GM12878 (cell line): ENCODE data around the gene STAT3.

Experiments used
- ATF2 ChIP-seq: IDR thresholded peaks from 2 replicates; pipeline ENCODE4 v1.6.1; 2012; ENCODE audit warnings: low read length, inconsistent platforms
- ATF3 ChIP-seq: IDR thresholded peaks from 2 replicates; pipeline ENCODE4 v1.6.1; 2011; ENCODE audit warnings: low read depth, mild to moderate bottlenecking, low read length, moderate library complexity, borderline replicate concordance; ENCODE audit errors: extremely low read depth
- BRCA1 ChIP-seq: IDR thresholded peaks from 2 replicates; pipeline ENCODE4 v1.6.1; 2011; ENCODE audit warnings: low read depth, low read length, improper control_type of control experiment
- CEBPB ChIP-seq, 2 experiments: fragments of 150-350 bp in 1 of 2; IDR thresholded peaks; 2 replicates each; pipeline ENCODE4 v1.6.1; 2012 to 2014; ENCODE audit warnings: low read depth in 2 of 2, low read length in 2 of 2, borderline replicate concordance in 1 of 2, inconsistent platforms in 1 of 2
- CTCF ChIP-seq, 3 experiments: IDR thresholded peaks in 2 of 3; conservative IDR thresholded peaks in 1 of 3; 2 replicates each; pipeline ENCODE4 v1.5.1; 2011; ENCODE audit warnings: low read depth in 3 of 3, low read length in 3 of 3, mild to moderate bottlenecking in 3 of 3, control low read depth in 2 of 3, moderate library complexity in 2 of 3, inconsistent platforms in 1 of 3, mixed read lengths in 1 of 3; ENCODE audit not compliant: control insufficient read depth in 2 of 3, insufficient read depth in 1 of 3; ENCODE audit errors: extremely low read depth in 1 of 3
- EP300 ChIP-seq, 2 experiments: fragments of 150-350 bp in 1 of 2; IDR thresholded peaks; 2 replicates each; pipeline ENCODE4 v1.6.1; 2011 to 2012; ENCODE audit warnings: low read depth in 2 of 2, low read length in 2 of 2, borderline replicate concordance in 1 of 2, improper control_type of control experiment in 1 of 2, inconsistent platforms in 1 of 2; ENCODE audit not compliant: control insufficient read depth in 1 of 2
- MAX ChIP-seq: IDR thresholded peaks from 2 replicates; pipeline ENCODE4 v1.6.1; 2012; ENCODE audit warnings: low read depth, low read length, improper control_type of control experiment
- MEF2A ChIP-seq: IDR thresholded peaks from 2 replicates; pipeline ENCODE4 v1.6.1; 2011; ENCODE audit warnings: low read depth, mild to moderate bottlenecking, low read length, moderate library complexity; ENCODE audit not compliant: insufficient read depth
- SUZ12 ChIP-seq: fragments of 200-600 bp; sonication (generic); IDR thresholded peaks from one replicate; pipeline ENCODE4 v1.6.1; 2018; ENCODE audit warnings: antibody characterized with exemption, mild to moderate bottlenecking; ENCODE audit not compliant: unreplicated experiment
- TAF1 ChIP-seq: IDR thresholded peaks from 2 replicates; pipeline ENCODE4 v1.6.1; 2011; ENCODE audit warnings: mild to moderate bottlenecking, low read depth, low read length, borderline replicate concordance
- ZNF207 ChIP-seq: fragments of 450-650 bp; IDR thresholded peaks from 2 replicates; pipeline ENCODE4 v1.6.1; 2014; ENCODE audit warnings: antibody characterized with exemption, mild to moderate bottlenecking, borderline replicate concordance

- TF ChIP-seq TAF1 (no peak), MEF2A (no peak), MAX (0 out of 2 replicates have a peak, but pooled peaks have one; percentile 19), ZNF207 (no peak), CEBPB (IDR thresholded peaks at IDR 0.05; ENCODE audit: borderline replicate concordance in 1 of 2, low read depth in 2 of 2, low read length in 2 of 2) (no peak), EP300 (IDR thresholded peaks at IDR 0.05; ENCODE audit: borderline replicate concordance in 1 of 2, control insufficient read depth in 1 of 2, low read depth in 2 of 2, low read length in 2 of 2) (no peak), ATF3 (no peak), ATF2 (no peak), CTCF (IDR thresholded peaks at IDR 0.05 in 2 of 3, conservative IDR thresholded peaks at IDR 0.05 in 1 of 3; ENCODE audit: control insufficient read depth in 2 of 3, extremely low read depth in 1 of 3, insufficient read depth in 1 of 3, low read depth in 3 of 3, low read length in 3 of 3) (0 out of 6 replicates have a peak, but pooled peaks of 1 of the 3 experiments have one; percentile 2), BRCA1 (no peak), SUZ12 (no peak)
These were observed 4.6 kb upstream of the STAT3 start for GRCh38 chr17:42392692-42393415.
